Effector memory CD4-positive, alpha-beta T cell (primary cell): Measurements from ENCODE around the gene ZFHX2.

Source experiments
- DNase-seq, 3 donors: peaks; one replicate each; pipeline ENCODE4 v3.0.0-alpha.2; 2020
- H3K27ac ChIP-seq: 2 replicates; pipeline ENCODE4 v1.7.0; 2013; ENCODE audit warnings: mild to moderate bottlenecking, low read length, moderate library complexity; ENCODE audit not compliant: insufficient read depth, poor library complexity, severe bottlenecking
- H3K27me3 ChIP-seq: replicated peaks from 2 replicates; pipeline ENCODE4 v1.7.0; 2013; ENCODE audit warnings: mild to moderate bottlenecking, low read length; ENCODE audit not compliant: insufficient read depth, control insufficient read depth, poor library complexity, severe bottlenecking
- H3K36me3 ChIP-seq: 2 replicates; pipeline ENCODE4 v1.7.0; 2013; ENCODE audit warnings: mild to moderate bottlenecking, low read length, moderate library complexity; ENCODE audit not compliant: control insufficient read depth, insufficient read depth
- H3K4me1 ChIP-seq: 2 replicates; pipeline ENCODE4 v1.7.0; 2013; ENCODE audit warnings: low read length, mild to moderate bottlenecking; ENCODE audit not compliant: control insufficient read depth, insufficient read depth, poor library complexity, severe bottlenecking
- H3K4me3 ChIP-seq: 2 replicates; pipeline ENCODE4 v1.7.0; 2013; ENCODE audit warnings: low read length, low read depth, mild to moderate bottlenecking; ENCODE audit not compliant: insufficient read depth, poor library complexity, severe bottlenecking
- H3K9me3 ChIP-seq: 2 replicates; pipeline ENCODE4 v1.7.0; 2013; ENCODE audit warnings: mild to moderate bottlenecking, low read length, moderate library complexity; ENCODE audit not compliant: control insufficient read depth

The ZFHX2 gene

GRCh38 chr14:23550131-23550811 lies 1.3 kb downstream of the ZFHX2 start:
- H3K4me3 ChIP-seq: peak overlapping the region; percentile 66
- no peak overlapping the region for H3K27ac ChIP-seq
- H3K27me3 ChIP-seq: peaks cover 15% of the 10 kb centered on the region
- H3K9me3 ChIP-seq: no peaks in the 10 kb centered on the region
- H3K4me1 ChIP-seq: peaks cover 16% of the 10 kb centered on the region
- no peak for DNase-seq
- H3K36me3 ChIP-seq: no peaks in the 10 kb centered on the region

DNA sequence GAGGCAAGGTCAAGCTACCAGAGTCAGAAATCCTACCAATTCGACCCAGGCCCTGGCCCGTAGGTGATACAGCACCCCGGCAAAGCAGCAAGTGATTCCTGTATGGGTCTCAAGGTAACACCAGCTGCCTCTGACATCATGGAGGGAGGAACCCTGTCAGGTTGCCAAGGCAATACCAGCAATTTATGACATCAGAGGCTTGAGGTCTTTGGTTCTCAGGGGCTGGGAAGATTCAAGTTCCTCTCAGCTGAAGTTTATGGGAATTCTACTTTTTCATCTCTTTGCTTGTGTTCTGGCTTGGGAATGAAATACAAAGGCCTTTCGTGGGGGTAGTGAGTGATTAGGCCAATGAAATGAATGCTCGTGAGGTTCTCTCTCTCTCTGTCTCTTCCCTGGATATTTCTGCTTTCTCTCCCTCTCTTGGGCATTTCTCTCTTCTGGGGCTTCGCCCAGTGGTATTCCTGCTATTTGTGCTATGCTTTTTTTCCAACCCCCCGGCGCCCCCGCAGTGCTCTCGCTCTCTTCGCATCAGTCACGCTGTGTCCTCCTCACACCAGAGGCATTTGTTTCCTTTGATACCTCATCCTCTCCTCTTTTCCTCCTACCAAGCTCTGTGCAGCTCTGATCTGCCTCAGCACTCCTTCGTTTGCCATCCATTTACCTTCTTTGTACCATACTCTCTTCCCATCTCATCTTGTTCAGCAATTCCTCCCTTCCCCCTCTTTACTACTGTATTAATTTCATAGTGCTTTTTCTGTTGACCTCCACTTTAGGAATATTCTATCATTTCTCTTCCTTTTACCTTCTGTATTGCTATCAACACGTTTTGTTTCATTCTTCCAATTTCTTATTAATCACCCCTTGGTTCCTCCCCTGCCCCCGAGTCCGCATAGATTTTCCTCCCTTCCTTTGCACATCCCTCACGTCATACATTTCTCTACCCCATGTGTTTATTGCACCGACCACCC lies 2.9 kb downstream of the ZFHX2 start:
- H3K27ac ChIP-seq: no peak overlapping the region
- no peak for DNase-seq
- H3K36me3 ChIP-seq: no peaks in the 10 kb centered on the region
- no peaks in the 10 kb centered on the region for H3K9me3 ChIP-seq
- H3K27me3 ChIP-seq: peaks cover 15% of the 10 kb centered on the region
- H3K4me1 ChIP-seq: peaks cover 16% of the 10 kb centered on the region
- no peak overlapping the region for H3K4me3 ChIP-seq

GRCh38 chr14:23547924-23548323 lies 3.6 kb downstream of the ZFHX2 start:
- no peak overlapping the region for H3K4me3 ChIP-seq

DNA sequence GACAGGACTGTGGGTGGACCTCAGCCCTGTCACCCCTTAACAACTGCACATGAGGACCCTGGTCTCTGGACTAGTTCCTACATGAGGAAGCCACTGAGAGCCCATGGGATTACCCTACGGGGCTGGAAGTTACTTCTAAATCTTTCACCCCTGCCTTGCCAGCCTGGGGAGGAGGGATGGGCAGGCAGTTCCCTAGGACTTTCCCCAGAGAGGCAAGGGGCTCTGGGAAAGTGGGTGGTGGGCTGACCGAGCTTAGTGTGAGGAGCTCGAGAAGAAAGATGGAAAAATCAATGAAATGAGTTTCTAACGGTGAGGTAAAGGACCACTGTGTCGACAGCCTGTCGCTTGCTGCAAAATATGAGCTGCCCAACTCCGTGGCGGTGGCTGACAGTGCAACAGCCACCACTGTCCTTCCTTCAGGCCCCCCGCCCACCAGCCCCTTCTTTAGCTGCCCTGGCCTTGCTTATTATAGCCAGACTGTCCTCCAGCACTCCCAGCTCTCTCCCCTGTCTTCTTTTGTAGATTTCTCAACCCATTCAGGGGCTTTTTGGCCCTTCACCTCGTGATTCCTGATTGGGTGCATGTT lies 5.0 kb downstream of the ZFHX2 start:
- Histone ChIP-seq H3K27ac (no peak overlapping the region), H3K27me3 (peaks cover 15% of the 10 kb centered on the region), H3K4me3 (no peak overlapping the region), H3K9me3 (no peaks in the 10 kb centered on the region), H3K4me1 (peaks cover 10% of the 10 kb centered on the region), H3K36me3 (no peaks in the 10 kb centered on the region)
- no peak for DNase-seq

More at GRCh38 chr14:23547924-23548323, 3.6 kb downstream of the ZFHX2 start:
- peaks cover 15% of the 10 kb centered on the region for H3K27me3 ChIP-seq
- no peak overlapping the region for H3K27ac ChIP-seq
- no peaks in the 10 kb centered on the region for H3K36me3 ChIP-seq
- no peak for DNase-seq
- no peaks in the 10 kb centered on the region for H3K9me3 ChIP-seq
- H3K4me1 ChIP-seq: peaks cover 16% of the 10 kb centered on the region

DNA sequence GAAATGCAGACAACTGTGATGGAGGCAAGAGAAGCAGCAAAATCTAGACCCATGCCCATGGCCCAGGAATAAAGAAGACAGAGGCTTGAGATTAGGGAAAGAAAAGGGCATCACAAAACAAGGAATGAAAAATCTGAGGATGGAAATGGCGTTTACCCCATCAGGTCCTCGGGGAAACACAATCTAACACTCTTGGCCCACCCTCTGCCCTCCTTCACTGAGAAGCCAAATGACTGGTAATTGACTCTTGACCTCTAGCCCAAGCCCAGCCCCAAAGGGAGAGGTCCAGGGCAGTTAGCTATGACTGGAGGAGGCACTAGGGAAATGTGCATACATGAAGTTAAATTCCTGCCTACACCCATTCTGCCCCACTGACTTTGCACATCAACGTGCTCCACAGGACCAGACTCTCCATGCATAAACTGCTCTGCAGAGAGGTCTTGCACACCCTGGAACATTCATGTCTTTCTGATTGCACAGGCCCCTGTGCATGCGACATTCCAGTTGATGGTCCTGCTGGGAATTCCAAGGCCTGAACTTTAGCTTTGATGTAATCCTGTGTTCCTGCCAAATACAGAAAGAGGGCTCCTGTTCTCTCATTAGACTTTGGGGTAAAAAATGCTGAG lies 5.7 kb downstream of the ZFHX2 start:
- DNase-seq: no peak
- Histone ChIP-seq H3K9me3 (no peaks in the 10 kb centered on the region), H3K4me1 (peaks cover 4% of the 10 kb centered on the region), H3K4me3 (no peak overlapping the region), H3K27me3 (peaks cover 11% of the 10 kb centered on the region), H3K27ac (no peak overlapping the region), H3K36me3 (no peaks in the 10 kb centered on the region)

DNA sequence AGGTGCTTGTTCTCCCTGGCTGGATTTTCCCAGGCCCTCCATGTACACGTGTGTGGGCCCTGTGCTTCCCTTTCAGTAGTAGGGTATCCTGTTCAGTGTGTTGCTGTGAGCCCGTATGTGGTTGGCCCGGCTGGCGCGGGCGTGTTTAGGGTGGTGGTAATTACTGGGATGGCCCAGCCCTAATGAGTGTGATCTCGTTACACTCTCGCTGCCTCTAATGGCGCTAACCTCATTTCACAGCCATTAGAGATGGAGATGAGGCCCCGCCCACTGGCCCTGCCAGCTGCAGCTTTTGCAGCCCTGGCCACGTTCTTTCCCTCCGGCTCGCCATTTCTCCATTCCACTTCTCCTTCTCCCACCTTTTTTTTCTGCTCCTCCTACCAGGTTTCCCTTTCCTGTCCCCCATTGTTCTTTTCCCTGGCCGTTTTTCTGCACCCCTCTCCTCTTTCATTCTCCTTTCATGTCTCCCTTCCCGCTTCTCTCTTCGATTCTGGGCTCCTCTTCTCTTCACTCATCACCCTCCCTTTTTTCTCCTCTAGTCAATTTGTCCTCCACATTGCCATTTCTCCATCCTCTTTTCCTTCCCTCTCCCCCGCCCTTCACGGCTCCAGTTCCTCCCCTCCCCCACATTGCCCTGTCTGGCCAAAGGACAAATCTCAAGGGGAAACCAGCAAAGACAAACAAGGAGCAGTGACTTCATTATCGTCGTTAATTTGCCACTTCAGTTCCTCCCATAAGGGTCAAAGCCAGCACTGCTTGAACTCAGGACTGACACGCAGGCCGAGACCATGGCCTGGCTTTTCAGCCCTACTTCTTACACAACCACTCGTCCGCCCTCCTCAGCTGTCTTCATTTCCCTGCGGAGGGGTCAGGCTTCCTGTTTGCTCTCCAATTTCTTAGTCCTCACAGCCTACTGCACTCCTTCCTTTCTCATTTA lies 6.8 kb downstream of the ZFHX2 start:
- H3K27ac ChIP-seq: no peak overlapping the region
- H3K36me3 ChIP-seq: no peaks in the 10 kb centered on the region
- H3K27me3 ChIP-seq: peaks cover under 1% of the 10 kb centered on the region
- H3K4me3 ChIP-seq: no peak overlapping the region
- no peak for DNase-seq
- H3K4me1 ChIP-seq: no peaks in the 10 kb centered on the region
- H3K9me3 ChIP-seq: no peaks in the 10 kb centered on the region

- H3K36me3 ChIP-seq: no peaks in the 10 kb centered on the region
- DNase-seq: no peak
- no peak overlapping the region for H3K27ac ChIP-seq
- H3K9me3 ChIP-seq: no peaks in the 10 kb centered on the region
- no peaks in the 10 kb centered on the region for H3K27me3 ChIP-seq
- H3K4me3 ChIP-seq: no peak overlapping the region
- no peaks in the 10 kb centered on the region for H3K4me1 ChIP-seq
Measured at GRCh38 chr14:23543403-23543802, 8.2 kb downstream of the ZFHX2 start.

GRCh38 chr14:23542261-23542660 lies 9.3 kb downstream of the ZFHX2 start:
- DNase-seq: no peak
- Histone ChIP-seq H3K4me1 (no peaks in the 10 kb centered on the region), H3K4me3 (no peak overlapping the region), H3K27ac (no peak overlapping the region), H3K27me3 (no peaks in the 10 kb centered on the region), H3K9me3 (no peaks in the 10 kb centered on the region), H3K36me3 (no peaks in the 10 kb centered on the region)

DNA sequence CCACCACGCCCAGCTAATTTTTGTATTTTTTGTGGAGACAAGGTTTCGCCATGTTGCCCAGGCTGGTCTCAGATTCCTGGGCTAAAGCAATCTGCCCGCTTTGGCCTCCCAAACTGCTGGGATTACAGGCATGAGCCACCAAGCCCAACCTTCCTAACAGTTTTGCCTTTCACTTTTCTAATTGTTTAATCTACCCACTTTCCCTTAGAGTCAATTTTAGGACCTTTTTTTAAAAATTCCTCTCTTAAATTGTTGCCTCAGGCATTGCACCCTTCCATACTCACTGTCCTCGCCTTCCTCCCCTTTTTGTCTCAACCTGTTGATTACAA lies 11.5 kb downstream of the ZFHX2 start:
- DNase-seq: no peak
- Histone ChIP-seq H3K27me3 (no peaks in the 10 kb centered on the region), H3K36me3 (no peaks in the 10 kb centered on the region), H3K27ac (no peak overlapping the region), H3K4me1 (no peaks in the 10 kb centered on the region), H3K4me3 (no peak overlapping the region), H3K9me3 (no peaks in the 10 kb centered on the region)
